SIG-M5 treated with dmso at 0.1 percent for 504 hours (cell line): ENCODE results near the gene EEIG2.

Experiments used
- DNase-seq: peaks from one replicate; lab custom pipeline; 2025; ENCODE audit not compliant: unreplicated experiment; lab: John Stamatoyannopoulos, UW

EEIG2 gene

DNA sequence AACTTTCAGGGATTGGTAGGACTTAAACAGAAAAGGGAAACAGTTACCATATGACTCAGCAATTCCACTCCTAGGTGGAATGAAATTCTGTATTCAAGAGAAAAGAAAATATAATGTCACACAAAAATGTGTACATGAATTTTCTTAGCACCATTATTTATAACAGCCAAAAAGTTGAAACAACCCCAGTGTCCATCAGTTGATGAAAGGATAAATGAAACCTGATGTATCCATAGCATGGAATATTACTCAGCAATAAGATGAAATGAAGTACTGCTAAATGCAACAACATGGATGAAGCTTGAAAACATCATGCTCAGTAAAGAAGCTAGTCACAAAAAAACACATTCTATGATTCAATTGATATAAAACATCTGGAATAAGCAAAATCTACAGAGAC is 15.5 kb downstream of the EEIG2 start:
- no peak for DNase-seq

DNA sequence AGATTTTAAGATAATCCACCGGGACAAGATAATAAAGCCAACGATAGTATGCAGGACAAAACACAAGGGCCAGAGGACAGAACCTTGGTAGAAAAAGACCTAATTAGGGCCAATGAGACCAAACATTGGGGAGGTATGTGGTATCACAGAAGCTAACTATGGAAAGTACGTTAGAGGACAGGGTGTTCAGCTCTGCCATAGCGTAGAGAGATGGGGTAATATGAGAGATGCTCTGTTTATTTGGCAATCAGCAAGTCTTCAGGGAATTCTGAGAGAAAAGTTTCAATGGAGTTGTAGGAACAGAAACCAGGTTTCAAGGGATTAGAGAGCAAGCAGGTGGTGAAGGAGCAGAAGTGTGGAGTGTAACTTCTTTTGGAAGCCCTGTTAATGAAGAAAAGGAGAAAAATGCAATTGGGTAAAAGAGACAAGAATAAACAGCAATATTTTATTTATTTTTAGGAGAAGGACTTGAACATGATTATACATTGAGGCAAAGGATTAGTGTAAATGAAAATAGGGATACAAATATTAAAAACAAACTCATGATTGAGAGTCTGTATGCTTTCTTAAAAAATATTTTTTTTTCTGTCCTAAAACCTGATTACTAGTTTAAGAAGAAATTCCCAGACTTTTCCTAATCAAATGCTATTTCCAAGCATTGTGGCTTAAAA is 24.0 kb downstream of the EEIG2 start:
- no peak for DNase-seq

DNA sequence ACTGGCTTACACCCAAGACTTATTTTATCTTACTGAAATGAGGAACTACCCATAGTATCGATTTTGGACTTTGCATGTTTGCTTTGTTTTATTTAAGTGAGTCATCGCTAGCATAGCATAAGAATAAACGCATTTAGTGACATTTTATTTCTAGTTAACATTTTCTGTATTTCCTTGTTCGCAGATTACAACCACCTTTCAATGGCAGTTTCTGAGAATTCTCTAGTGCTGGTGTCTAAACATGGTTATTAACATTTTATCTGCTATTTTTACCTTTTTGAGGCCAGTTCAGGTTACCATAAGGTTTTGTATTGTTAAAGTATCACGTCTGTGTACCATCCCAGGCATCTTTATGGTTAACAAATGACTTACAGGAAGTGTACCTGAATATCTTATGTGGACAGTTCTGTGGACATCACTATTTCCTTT is 24.5 kb downstream of the EEIG2 start:
- DNase-seq = peak; percentile 70

DNA sequence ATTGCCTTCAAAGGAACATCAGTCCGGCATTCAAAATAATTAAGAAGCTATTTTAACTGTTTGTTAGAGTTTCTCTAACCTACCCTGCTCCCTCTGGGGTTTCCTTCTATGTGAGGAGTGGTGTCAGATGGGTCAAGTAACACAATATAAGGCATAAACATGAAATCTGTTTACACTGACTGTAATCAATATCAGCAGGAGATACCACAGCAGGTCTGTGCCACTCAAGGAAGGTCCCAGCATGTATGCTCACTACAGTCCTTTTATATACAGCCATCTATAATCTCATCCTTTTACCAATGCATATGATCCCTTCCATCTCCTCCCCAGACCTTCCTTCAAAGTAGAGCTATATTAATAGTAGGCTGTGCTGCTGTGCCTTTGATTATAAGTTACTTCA is 25.4 kb downstream of the EEIG2 start:
- no peak for DNase-seq

DNA sequence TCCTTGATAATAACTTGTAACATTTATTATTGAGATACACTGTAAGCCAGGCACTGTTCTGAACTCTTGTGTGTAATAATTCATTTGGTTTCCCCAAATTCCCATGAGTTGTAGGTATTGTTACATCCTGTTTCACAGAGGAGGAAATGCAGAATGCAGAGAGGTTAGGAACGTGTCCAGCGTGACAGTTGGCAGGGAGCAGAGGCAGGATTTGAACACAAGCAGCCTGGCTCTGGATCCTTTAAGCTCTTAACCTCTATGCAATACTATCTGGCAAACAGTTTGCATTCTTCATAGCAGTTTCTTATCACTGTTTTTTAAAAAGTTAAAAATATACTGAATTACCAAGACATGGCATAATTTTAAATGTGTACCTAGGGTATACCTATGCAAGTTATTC is 30.5 kb downstream of the EEIG2 start:
- DNase-seq = no peak

DNA sequence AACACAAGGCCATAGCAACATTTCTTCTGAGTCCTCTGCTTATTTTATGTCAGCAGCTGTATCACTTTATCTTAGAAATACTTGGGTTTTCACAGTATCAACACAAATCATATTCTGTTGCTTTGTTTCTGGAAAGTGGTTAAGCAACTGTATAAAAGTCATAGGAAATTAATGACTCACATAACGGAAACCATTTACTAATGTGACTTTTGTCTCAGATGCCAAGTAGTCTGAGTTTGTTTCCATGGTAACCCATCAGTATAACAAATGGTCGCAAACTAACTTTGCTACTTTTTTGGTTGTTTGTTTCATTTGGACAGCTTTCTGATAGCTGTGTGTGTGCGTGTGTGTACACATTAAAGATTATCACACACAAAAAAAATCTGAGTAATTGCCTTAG is 31.1 kb downstream of the EEIG2 start:
- DNase-seq = no peak

DNA sequence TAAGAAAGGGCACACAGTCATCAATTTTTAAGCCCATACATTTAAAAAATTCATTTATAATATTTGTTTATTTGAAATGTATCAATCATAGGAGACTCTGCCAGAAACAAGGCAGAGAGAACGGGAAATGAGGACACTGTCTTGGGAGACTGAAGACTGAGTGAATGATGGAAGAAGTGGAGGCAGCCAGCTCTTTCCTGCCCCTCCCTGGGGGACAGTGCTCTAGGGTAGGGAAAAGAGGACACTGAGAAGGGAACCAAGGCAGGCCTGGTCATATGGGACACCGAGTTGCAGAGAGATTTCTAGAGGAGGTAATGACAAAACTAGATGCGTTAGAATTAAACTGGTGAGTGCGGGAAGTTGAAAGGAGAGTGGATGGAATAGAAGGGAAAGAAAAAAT is 31.6 kb downstream of the EEIG2 start:
- no peak for DNase-seq

DNA sequence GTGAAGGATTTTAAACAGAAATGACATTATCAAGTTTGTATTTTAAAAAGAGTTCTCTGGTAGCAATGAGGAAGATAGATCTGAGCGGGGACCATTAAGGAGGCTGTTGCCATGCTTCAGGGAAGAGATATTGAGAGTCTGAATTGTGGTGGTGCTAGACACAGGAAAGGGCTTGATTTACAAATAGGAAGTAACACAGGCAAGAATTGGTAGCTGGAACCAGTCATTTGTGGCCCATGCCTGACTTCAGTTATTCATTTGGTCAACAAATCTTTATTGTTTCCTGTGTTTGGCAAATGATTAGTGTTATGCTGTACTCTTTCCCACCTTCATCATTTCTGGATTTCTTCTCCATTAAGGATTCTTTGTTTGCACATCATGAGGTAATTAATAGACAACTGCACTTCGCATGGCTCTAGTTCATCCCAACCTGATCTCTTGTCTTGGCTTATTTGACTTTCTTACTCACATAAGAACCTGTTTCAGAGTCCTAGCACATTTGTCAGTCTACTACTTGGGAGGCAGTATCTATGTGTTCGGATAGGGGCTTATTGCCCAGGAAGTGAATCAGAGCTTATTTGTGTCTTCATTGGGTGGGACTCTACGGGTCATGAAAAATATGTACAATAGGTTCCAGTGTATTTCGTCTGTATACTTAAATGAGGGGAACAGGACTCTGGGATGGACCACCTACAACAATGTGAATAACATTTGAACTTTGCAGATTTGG is 32.3 kb downstream of the EEIG2 start:
- peak; percentile 27 for DNase-seq

DNA sequence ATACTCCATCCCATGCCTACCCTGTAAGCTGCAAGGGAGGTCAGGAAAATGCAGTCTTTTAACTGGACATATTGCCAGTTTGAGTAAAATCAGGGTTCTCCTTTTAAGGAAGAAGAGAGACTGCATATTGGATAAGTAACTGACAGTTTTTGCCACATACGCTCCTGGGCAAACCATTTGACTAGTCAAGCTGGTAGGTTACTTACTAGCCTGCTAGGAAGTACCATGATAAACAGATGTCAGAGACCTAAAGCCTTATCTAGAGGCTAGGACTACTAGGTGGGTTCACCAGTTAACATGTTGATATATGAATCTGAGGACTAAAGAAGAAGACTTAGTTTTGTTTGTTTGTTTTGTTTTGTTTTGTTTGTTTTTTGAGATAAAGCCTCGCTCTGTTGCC is 33.5 kb downstream of the EEIG2 start:
- DNase-seq = no peak

DNA sequence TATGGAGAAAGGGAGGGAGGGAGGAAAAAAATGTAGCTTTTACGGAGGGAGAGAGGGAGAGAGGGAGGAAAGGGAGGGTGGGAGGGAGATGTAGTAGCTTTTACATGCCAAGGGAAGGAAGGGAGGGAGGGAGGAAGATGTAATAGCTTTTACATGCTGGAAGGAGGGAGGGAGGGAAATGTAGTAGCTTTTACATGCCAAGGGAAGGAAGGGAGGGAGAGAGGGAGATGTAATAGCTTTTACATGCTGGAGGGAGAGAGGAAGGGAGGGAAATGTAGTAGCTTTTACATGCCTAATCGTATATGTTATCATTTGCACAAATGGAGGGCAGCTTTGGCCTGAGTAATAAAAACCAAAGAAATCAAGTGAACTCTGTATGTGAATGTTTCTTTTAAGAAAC is 35.6 kb downstream of the EEIG2 start:
- DNase-seq = no peak

DNA sequence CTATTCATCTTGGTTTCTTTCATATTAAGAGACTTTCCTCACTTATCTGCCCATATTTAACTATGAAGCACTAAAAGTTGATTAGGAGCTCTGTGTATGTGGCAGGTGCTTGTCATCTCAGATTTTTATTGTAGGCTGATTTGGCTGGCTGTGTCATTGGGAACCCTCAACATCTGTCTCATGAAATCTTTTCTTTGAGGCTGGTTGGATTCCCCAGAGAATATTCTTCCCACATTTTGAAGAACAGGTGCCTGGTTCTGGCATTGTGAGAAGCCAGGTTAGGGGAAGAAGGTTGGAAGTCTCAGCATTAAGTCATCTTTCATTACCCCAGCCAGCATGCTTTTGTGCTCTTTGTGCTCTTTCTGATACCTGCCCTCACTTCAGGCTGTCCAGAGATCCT is 37.1 kb downstream of the EEIG2 start:
- no peak for DNase-seq

DNA sequence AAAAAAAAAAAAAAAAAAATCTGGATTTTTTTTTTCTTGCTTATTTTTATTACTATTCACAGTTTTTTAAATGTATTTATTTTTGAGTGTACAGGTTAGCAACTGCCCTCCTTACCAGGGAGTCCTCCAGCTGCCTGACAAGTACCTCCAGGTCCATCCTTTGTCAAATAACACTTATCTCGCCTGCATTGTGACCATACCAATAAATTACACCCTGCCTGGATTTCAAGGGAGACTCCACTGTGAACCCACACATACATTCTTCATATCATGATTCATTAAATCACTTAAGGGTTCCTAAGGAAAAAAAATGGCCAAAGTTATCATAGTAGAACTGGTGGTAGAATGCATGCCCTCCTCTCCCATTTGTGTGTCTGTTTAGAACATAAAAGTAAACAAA is 38.4 kb downstream of the EEIG2 start:
- no peak for DNase-seq

DNA sequence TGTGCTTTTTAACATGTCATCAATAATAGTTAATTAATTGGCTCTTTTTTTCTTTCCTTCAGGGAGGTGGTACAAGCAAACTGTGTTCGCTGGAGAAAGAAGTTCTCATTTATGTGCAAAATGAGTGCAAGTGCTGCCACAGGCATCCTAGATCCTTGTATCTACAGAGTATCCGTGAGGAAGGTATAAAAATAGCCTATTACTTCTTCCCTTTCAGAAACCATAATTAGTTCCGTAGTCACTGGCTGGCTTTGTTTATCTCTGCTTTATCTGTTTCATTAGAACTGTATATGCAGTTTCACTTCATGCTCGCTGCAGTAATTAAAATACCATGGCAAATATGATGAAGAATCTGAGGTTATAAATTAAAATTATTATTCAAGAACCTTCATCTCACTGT is 40.6 kb downstream of the EEIG2 start:
- DNase-seq = no peak

DNA sequence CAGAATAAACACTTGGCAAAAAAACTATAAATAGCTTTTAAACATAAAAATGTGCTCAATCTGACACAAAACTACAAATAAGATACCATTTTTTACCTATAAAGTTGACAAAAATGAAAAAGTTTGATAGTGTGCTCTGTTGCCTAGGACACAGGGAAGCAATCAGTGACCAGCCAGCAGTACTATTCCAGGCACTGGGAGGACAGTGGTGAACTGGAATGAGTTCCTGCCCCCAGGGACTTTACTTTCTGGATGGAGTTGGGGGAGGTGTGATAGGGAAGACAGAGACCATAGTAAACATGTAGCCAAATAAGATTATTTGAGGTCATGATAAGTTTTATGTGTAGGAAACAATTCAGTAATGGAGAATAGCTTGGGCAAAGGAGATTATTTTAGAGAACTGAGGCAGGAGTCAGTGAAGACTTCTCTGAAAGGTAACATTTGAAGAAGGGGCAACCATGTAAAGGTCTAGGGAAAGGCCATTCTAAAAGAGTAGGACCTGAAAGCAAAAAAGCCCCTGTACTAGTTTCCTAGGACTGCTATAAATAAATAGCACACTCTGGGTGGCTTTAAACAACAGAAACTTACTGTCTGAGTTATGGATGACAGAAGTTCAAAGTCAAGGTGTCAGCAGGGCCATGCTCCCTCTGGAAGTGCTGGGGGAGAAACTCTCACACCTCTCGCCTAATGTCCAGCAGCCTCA is 42.0 kb downstream of the EEIG2 start:
- DNase-seq = no peak

DNA sequence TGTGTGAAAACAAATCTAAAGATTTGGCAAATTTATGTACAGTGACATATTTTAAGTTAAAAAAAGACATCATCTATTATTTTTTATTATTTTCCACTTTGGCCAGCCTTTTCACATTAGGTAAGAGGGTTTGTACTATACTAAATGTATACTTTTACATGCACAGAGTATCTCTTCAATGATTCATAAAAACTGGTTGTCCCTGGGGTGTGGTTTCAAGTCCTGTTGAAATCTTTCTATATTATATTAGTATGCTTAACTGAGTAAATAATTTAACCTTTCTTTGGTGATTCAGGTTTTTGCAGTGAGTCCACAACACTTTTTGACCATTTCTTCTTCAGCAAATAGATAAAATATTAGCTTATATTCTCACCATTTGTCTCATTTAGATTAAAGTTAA is 45.7 kb downstream of the EEIG2 start:
- DNase-seq = no peak

DNA sequence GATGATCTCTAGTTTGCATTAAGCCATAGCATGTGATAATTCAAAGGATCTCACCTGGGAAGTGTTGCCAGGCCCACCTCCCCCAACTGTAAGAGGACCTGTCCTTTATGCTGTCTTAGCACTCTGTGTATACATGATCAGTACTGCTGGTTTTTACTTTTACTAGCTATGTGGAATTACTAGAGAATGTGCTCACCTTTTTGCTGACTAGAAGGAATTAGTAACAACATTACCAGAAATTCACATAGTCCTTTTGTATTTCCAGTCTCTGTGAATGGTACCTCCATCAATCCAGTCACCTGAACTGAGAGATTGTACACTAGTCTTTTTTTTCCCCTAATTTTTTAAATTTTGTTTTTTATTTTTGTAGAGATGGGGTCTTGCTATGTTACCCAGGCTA is 46.6 kb downstream of the EEIG2 start:
- no peak for DNase-seq

DNA sequence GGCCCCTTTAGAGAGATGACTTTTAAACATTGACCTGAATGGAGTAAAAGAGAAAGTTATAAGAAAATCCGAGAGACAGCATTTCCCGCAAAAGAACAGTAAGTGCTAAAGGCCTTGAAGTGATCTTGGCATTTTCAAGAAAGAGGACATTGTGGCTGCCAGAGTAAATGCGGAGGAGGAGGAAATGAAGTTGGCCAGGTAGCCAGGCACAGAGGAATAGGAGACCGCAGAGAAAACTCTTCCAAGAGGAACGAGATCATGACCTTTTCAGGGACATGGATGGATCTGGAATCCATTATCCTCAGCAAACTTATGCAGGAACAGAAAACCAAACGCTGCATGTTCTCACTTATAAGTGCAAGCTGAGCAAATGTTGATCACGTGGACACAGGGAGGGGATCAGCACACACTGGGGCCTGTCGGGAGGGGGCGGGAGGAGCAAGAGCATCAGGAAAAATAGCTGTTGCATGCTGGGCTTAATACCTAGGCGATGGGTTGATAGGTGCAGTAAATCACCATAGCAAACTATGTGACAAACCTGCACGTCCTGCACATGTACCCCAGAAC is 49.7 kb downstream of the EEIG2 start:
- DNase-seq = no peak
